HEK293 (cell line): ENCODE results near the gene SERGEF.

Source experiments
- CTCF ChIA-PET: fragments of 350-600 bp; formaldehyde crosslinking; extraction: SDS; loops from one replicate; lab custom pipeline; 2021; ENCODE audit warnings: antibody characterized with exemption; lab: Yijun Ruan, JAX
- POLR2A ChIA-PET: fragments of 300-600 bp; formaldehyde crosslinking; extraction: SDS; loops from one replicate; lab custom pipeline; 2020; ENCODE audit warnings: antibody characterized with exemption, inconsistent platforms; lab: Yijun Ruan, JAX
- H3K27ac ChIP-seq: fragments of 200-500 bp; sonication (Bioruptor generic); 2 replicates; pipeline ENCODE4 v1.5.1; 2014; ENCODE audit warnings: low read depth, low read length, control low read depth, inconsistent platforms; ENCODE audit errors: extremely low read depth
- H3K36me3 ChIP-seq, 2 experiments: fragments of 200-500 bp in 1 of 2; sonication (Bioruptor generic) in 1 of 2; 1 replicate in 1 of 2; 2 replicates in 1 of 2; pipeline ENCODE4 v1.5.1; 2014 to 2017; ENCODE audit warnings: inconsistent platforms in 2 of 2, low read length in 2 of 2; ENCODE audit not compliant: control insufficient read depth in 2 of 2, insufficient read depth in 1 of 2
- H3K4me1 ChIP-seq: fragments of 200-500 bp; sonication (Bioruptor generic); 2 replicates; pipeline ENCODE4 v1.5.1; 2014; ENCODE audit warnings: mild to moderate bottlenecking, low read length, inconsistent platforms; ENCODE audit not compliant: control insufficient read depth, insufficient read depth
- H3K4me3 ChIP-seq: 2 replicates; pipeline ENCODE4 v1.5.1; 2011; ENCODE audit warnings: low read depth, mild to moderate bottlenecking, control low read depth, low read length, moderate library complexity
- H3K9me3 ChIP-seq: fragments of 200-500 bp; sonication (Bioruptor generic); 2 replicates; pipeline ENCODE4 v1.5.1; 2014; ENCODE audit warnings: low read depth, low read length, inconsistent platforms; ENCODE audit not compliant: control insufficient read depth, insufficient read depth
- EGR2 ChIP-seq: fragments of 450-650 bp; formaldehyde crosslinking; IDR thresholded peaks from 2 replicates; pipeline ENCODE4 v1.5.1; 2016; ENCODE audit warnings: low read depth, missing biosample characterization, missing genetic modification characterization
- GLI4 ChIP-seq: fragments of 450-650 bp; formaldehyde crosslinking; IDR thresholded peaks from 2 replicates; pipeline ENCODE4 v1.5.1; 2016; ENCODE audit warnings: missing biosample characterization, missing genetic modification characterization
- PATZ1 ChIP-seq: fragments of 450-650 bp; formaldehyde crosslinking; IDR thresholded peaks from 2 replicates; pipeline ENCODE4 v1.5.1; 2016; ENCODE audit warnings: missing biosample characterization, missing genetic modification characterization
- RBAK ChIP-seq: fragments of 450-650 bp; formaldehyde crosslinking; IDR thresholded peaks from 2 replicates; pipeline ENCODE4 v1.5.1; 2016; ENCODE audit warnings: missing biosample characterization, missing genetic modification characterization
- REPIN1 ChIP-seq: fragments of 450-650 bp; formaldehyde crosslinking; IDR thresholded peaks from 2 replicates; pipeline ENCODE4 v1.5.1; 2017; ENCODE audit warnings: missing biosample characterization, missing genetic modification characterization, low read depth
- SCRT2 ChIP-seq: fragments of 450-650 bp; formaldehyde crosslinking; IDR thresholded peaks from 2 replicates; pipeline ENCODE4 v1.5.1; 2016; ENCODE audit warnings: missing biosample characterization, missing genetic modification characterization
- ZBTB17 ChIP-seq: fragments of 450-650 bp; formaldehyde crosslinking; IDR thresholded peaks from 2 replicates; pipeline ENCODE4 v1.5.1; 2016; ENCODE audit warnings: missing biosample characterization, missing genetic modification characterization
- ZBTB20 ChIP-seq: fragments of 450-650 bp; formaldehyde crosslinking; IDR thresholded peaks from 2 replicates; pipeline ENCODE4 v1.5.1; 2016; ENCODE audit warnings: missing biosample characterization, missing genetic modification characterization
- ZBTB48 ChIP-seq: fragments of 450-650 bp; formaldehyde crosslinking; IDR thresholded peaks from 2 replicates; pipeline ENCODE4 v1.5.1; 2016; ENCODE audit warnings: missing biosample characterization, missing genetic modification characterization
- ZBTB8A ChIP-seq: fragments of 450-650 bp; formaldehyde crosslinking; IDR thresholded peaks from 2 replicates; pipeline ENCODE4 v1.5.1; 2016; ENCODE audit warnings: missing biosample characterization, missing genetic modification characterization
- ZFP3 ChIP-seq: fragments of 450-650 bp; formaldehyde crosslinking; IDR thresholded peaks from 2 replicates; pipeline ENCODE4 v1.5.1; 2016; ENCODE audit warnings: low read depth, missing biosample characterization, missing genetic modification characterization
- ZFP37 ChIP-seq: fragments of 450-650 bp; formaldehyde crosslinking; IDR thresholded peaks from 2 replicates; pipeline ENCODE4 v1.5.1; 2016; ENCODE audit warnings: missing biosample characterization, missing genetic modification characterization
- ZIC2 ChIP-seq: fragments of 450-650 bp; formaldehyde crosslinking; IDR thresholded peaks from 2 replicates; pipeline ENCODE4 v1.5.1; 2016; ENCODE audit warnings: missing biosample characterization, missing genetic modification characterization
- ZNF10 ChIP-seq: fragments of 450-650 bp; formaldehyde crosslinking; IDR thresholded peaks from 2 replicates; pipeline ENCODE4 v1.5.1; 2017; ENCODE audit warnings: missing biosample characterization, missing genetic modification characterization
- ZNF184 ChIP-seq: fragments of 450-650 bp; IDR thresholded peaks from 2 replicates; pipeline ENCODE4 v1.5.1; 2018; ENCODE audit warnings: missing biosample characterization, mild to moderate bottlenecking, missing genetic modification characterization
- ZNF202 ChIP-seq: fragments of 450-650 bp; formaldehyde crosslinking; IDR thresholded peaks from 2 replicates; pipeline ENCODE4 v1.5.1; 2016; ENCODE audit warnings: missing biosample characterization, missing genetic modification characterization, borderline replicate concordance
- ZNF23 ChIP-seq: fragments of 450-650 bp; formaldehyde crosslinking; IDR thresholded peaks from 2 replicates; pipeline ENCODE4 v1.5.1; 2016; ENCODE audit warnings: missing biosample characterization, missing genetic modification characterization, borderline replicate concordance
- ZNF24 ChIP-seq: fragments of 450-650 bp; formaldehyde crosslinking; IDR thresholded peaks from 2 replicates; pipeline ENCODE4 v1.5.1; 2016; ENCODE audit warnings: missing biosample characterization, missing genetic modification characterization
- ZNF311 ChIP-seq: fragments of 450-650 bp; formaldehyde crosslinking; IDR thresholded peaks from 2 replicates; pipeline ENCODE4 v1.5.1; 2017; ENCODE audit warnings: missing biosample characterization, missing genetic modification characterization, borderline replicate concordance
- ZNF335 ChIP-seq: fragments of 450-650 bp; formaldehyde crosslinking; conservative IDR thresholded peaks from 2 replicates; pipeline ENCODE4 v1.5.1; 2016; ENCODE audit warnings: missing biosample characterization, missing genetic modification characterization
- ZNF394 ChIP-seq: fragments of 450-650 bp; formaldehyde crosslinking; IDR thresholded peaks from 2 replicates; pipeline ENCODE4 v1.5.1; 2016; ENCODE audit warnings: missing biosample characterization, missing genetic modification characterization, mild to moderate bottlenecking, moderate library complexity, borderline replicate concordance
- ZNF433 ChIP-seq: fragments of 450-650 bp; formaldehyde crosslinking; IDR thresholded peaks from 2 replicates; pipeline ENCODE4 v1.5.1; 2016; ENCODE audit warnings: missing biosample characterization, missing genetic modification characterization, low read depth
- ZNF473 ChIP-seq: fragments of 450-650 bp; formaldehyde crosslinking; IDR thresholded peaks from 2 replicates; pipeline ENCODE4 v1.5.1; 2017; ENCODE audit warnings: missing biosample characterization, missing genetic modification characterization
- ZNF501 ChIP-seq: fragments of 450-650 bp; formaldehyde crosslinking; IDR thresholded peaks from 2 replicates; pipeline ENCODE4 v1.5.1; 2016; ENCODE audit warnings: missing biosample characterization, missing genetic modification characterization
- ZNF585B ChIP-seq: fragments of 450-650 bp; formaldehyde crosslinking; IDR thresholded peaks from 2 replicates; pipeline ENCODE4 v1.5.1; 2016; ENCODE audit warnings: missing biosample characterization, missing genetic modification characterization
- ZNF701 ChIP-seq: fragments of 450-650 bp; formaldehyde crosslinking; IDR thresholded peaks from 2 replicates; pipeline ENCODE4 v1.5.1; 2016; ENCODE audit warnings: missing biosample characterization, missing genetic modification characterization
- ZNF837 ChIP-seq: fragments of 450-650 bp; formaldehyde crosslinking; IDR thresholded peaks from 2 replicates; pipeline ENCODE4 v1.5.1; 2016; ENCODE audit warnings: missing biosample characterization, missing genetic modification characterization
- ZSCAN18 ChIP-seq: fragments of 450-650 bp; formaldehyde crosslinking; IDR thresholded peaks from 2 replicates; pipeline ENCODE4 v1.5.1; 2016; ENCODE audit warnings: missing biosample characterization, missing genetic modification characterization
- ZXDB ChIP-seq: fragments of 450-650 bp; formaldehyde crosslinking; IDR thresholded peaks from 2 replicates; pipeline ENCODE4 v1.5.1; 2016; ENCODE audit warnings: missing biosample characterization, missing genetic modification characterization
- TF ChIP-seq, protein P1 (sequence below): fragments of 450-650 bp; formaldehyde crosslinking; IDR thresholded peaks from 2 replicates; pipeline ENCODE4 v1.5.1; 2016; ENCODE audit warnings: missing biosample characterization, missing genetic modification characterization
- TF ChIP-seq, protein P2 (sequence below): fragments of 450-650 bp; formaldehyde crosslinking; IDR thresholded peaks from 2 replicates; pipeline ENCODE4 v1.5.1; 2017; ENCODE audit warnings: missing biosample characterization, mild to moderate bottlenecking, missing genetic modification characterization, moderate library complexity

The SERGEF gene

DNA sequence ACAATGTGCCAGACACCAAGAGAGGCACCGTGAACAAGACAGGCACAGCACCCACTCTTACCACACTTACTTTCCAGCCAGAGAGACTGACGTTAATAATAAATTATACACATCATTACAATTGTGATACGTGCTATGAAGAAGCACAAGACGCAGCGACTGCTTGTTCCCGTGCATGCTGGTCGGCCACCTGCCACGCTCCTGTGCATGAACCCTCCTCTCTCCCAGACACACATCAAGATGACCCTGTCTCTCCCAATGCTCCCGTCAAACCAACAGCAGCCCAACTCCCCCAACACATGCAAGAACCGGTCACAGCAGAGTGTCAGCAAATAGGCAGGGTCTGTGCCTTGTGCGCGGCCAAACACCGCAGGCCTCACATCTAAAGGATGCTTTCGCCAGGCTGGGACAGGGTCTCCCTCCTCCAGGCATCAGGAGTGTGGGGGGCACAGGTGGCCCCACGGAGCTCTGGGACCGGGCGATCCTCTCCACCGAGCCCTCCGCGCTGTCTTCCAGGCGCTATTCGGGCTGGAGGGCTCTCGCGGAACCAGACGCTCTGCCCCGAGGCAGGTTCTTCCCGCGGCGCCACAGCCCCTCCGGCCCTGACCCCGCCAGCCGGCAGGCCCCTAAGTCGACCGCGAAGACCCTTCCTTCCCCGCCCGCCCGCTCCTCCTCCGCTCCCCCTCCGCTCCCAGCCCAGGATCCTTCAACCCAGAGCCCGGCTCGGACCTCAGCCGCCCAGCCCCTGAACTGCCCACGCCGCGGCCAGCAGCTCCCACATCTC lies 533 bp downstream of the SERGEF start:
- ChIA-PET POLR2A (interaction anchor here (0.6 to 1.1 kb wide), 2 partner anchors 94 to 268 kb away, joined by 3 read pairs; partner anchors contain the start of gene SAAL1), CTCF (interaction anchor here (0.6 to 1.1 kb wide), 5 partner anchors 21 to 1597 kb away, joined by 3 to 6 read pairs (median 3); no protein-coding TSS in a partner anchor)
- Histone ChIP-seq H3K36me3 (peaks cover 0 to 2% of the 10 kb centered on the region in 2 experiments; a peak in 1 of 3 replicates), H3K27ac (no peak overlapping the region; the same call in 1 of the 2 replicates), H3K4me3 (peak overlapping the region; percentile 72), H3K4me1 (no peaks in the 10 kb centered on the region), H3K9me3 (no peaks in the 10 kb centered on the region)
- TF ChIP-seq GLI4 (tag by site-specific recombination) (no peak), ZBTB8A (peak; percentile 49), ZNF394 (tag by site-specific recombination) (no peak), ZFP3 (tag by site-specific recombination) (no peak), ZNF10 (tag by site-specific recombination) (no peak), ZNF23 (tag by site-specific recombination) (no peak), ZBTB17 (tag by site-specific recombination) (0 out of 2 replicates have a peak, but pooled peaks have one; percentile 36), REPIN1 (tag by site-specific recombination) (no peak), ZXDB (tag by site-specific recombination) (peak; percentile 69), EGR2 (tag by site-specific recombination) (peak; percentile 55; the same call in 1 of the 2 replicates), ZNF433 (no peak), ZNF335 (tag by site-specific recombination) (peak; percentile 56), PATZ1 (peak; percentile 15; the same call in 1 of the 2 replicates), RBAK (tag by site-specific recombination) (no peak), ZBTB20 (tag by site-specific recombination) (peak; percentile 88), ZBTB48 (tag by site-specific recombination) (peak; percentile 39; the same call in 1 of the 2 replicates), ZNF701 (tag by site-specific recombination) (no peak), ZFP37 (no peak), ZNF202 (no peak), ZNF837 (tag by site-specific recombination) (no peak), ZNF473 (tag by site-specific recombination) (no peak), ZNF24 (tag by site-specific recombination) (no peak), ZNF311 (tag by site-specific recombination) (no peak), ZNF501 (tag by site-specific recombination) (no peak), SCRT2 (tag by site-specific recombination) (0 out of 2 replicates have a peak, but pooled peaks have one; percentile 19), ZNF585B (tag by site-specific recombination) (no peak), ZNF184 (tag by site-specific recombination) (no peak), ZIC2 (tag by site-specific recombination) (no peak), ZSCAN18 (tag by site-specific recombination) (no peak)
- TF ChIP-seq, protein P1, sequence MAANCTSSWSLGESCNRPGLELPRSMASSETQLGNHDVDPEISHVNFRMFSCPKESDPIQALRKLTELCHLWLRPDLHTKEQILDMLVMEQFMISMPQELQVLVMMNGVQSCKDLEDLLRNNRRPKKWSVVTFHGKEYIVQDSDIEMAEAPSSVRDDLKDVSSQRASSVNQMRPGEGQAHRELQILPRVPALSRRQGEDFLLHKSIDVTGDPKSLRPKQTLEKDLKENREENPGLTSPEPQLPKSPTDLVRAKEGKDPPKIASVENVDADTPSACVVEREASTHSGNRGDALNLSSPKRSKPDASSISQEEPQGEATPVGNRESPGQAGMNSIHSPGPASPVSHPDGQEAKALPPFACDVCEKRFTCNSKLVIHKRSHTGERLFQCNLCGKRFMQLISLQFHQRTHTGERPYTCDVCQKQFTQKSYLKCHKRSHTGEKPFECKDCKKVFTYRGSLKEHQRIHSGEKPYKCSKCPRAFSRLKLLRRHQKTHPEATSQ (tag by site-specific recombination) = no peak
- TF ChIP-seq, protein P2, sequence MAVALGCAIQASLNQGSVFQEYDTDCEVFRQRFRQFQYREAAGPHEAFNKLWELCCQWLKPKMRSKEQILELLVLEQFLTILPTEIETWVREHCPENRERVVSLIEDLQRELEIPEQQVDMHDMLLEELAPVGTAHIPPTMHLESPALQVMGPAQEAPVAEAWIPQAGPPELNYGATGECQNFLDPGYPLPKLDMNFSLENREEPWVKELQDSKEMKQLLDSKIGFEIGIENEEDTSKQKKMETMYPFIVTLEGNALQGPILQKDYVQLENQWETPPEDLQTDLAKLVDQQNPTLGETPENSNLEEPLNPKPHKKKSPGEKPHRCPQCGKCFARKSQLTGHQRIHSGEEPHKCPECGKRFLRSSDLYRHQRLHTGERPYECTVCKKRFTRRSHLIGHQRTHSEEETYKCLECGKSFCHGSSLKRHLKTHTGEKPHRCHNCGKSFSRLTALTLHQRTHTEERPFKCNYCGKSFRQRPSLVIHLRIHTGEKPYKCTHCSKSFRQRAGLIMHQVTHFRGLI = no peak
